ENCODE results near the gene HAPLN1. TPM values are rescaled to one million over a fixed set of nuclear protein-coding genes. Genes with fewer than 3 reads are reported as not detected.

HAPLN1 gene
- total RNA-seq, 2 donors from 2014 or later = 3.8 to 5.9 TPM

- intact Hi-C loops (cut with DNase I) = loop anchor here (5.0 to 10.0 kb wide), 3 partner anchors 200 to 657 kb away; partner anchors contain the start of gene EDIL3
- H3K27me3 ChIP-seq = no peaks in the 10 kb centered on the region
- H3K36me3 ChIP-seq = no peaks in the 10 kb centered on the region
- no peak overlapping the region for H3K27ac ChIP-seq
- TF ChIP-seq CTCF (IDR thresholded peaks at IDR 0.05) = no peak
- no peak overlapping the region for H3K9ac ChIP-seq (ENCODE audit: low read depth in 2 of 2, low read length in 2 of 2)
- DNase-seq = no peak
- H3K9me3 ChIP-seq = no peaks in the 10 kb centered on the region
- no peak overlapping the region for H3K4me3 ChIP-seq
- H3K4me1 ChIP-seq = no peaks in the 10 kb centered on the region
These were observed 4.3 kb upstream of the HAPLN1 start for GRCh38 chr5:83724935-83725334.

- no peaks in the 10 kb centered on the region for H3K4me1 ChIP-seq
- H3K27me3 ChIP-seq = no peaks in the 10 kb centered on the region
- H3K36me3 ChIP-seq = no peaks in the 10 kb centered on the region
- no peak overlapping the region for H3K4me3 ChIP-seq
- no peak overlapping the region for H3K27ac ChIP-seq
- no peak overlapping the region for H3K9ac ChIP-seq (ENCODE audit: low read depth in 2 of 2, low read length in 2 of 2)
- intact Hi-C loops (cut with DNase I) = loop anchor here (5.0 to 10.0 kb wide), 3 partner anchors 201 to 658 kb away; partner anchors contain the start of gene EDIL3
- TF ChIP-seq CTCF (IDR thresholded peaks at IDR 0.05) = no peak
- peak; percentile 62 for DNase-seq
- no peaks in the 10 kb centered on the region for H3K9me3 ChIP-seq
These were observed 3.3 kb upstream of the HAPLN1 start for GRCh38 chr5:83724001-83724400.

GRCh38 chr5:83723031-83723430 is 2.4 kb upstream of the HAPLN1 start:
- intact Hi-C loops (cut with DNase I) = loop anchor here (5.0 to 10.0 kb wide), 3 partner anchors 202 to 659 kb away; partner anchors contain the start of gene EDIL3

GRCh38 chr5:83721953-83722901 is 1.6 kb upstream of the HAPLN1 start:
- Histone ChIP-seq H3K4me1 (no peaks in the 10 kb centered on the region), H3K4me3 (peak overlapping the region; percentile 55), H3K9me3 (no peaks in the 10 kb centered on the region), H3K27me3 (no peaks in the 10 kb centered on the region), H3K9ac (ENCODE audit: low read depth in 2 of 2, low read length in 2 of 2) (peak overlapping the region in 1 of 2 donors; percentile 57), H3K27ac (peak overlapping the region; percentile 80), H3K36me3 (no peaks in the 10 kb centered on the region)
- TF ChIP-seq CTCF (IDR thresholded peaks at IDR 0.05) = peak; percentile 31
- intact Hi-C loops (cut with DNase I) = loop anchor here (5.0 to 10.0 kb wide), 3 partner anchors 203 to 660 kb away; partner anchors contain the start of gene EDIL3
- peak; percentile 91 for DNase-seq

More at GRCh38 chr5:83723031-83723430, 2.4 kb upstream of the HAPLN1 start:
- DNase-seq = peak; percentile 30
- H3K4me3 ChIP-seq = no peak overlapping the region
- H3K9ac ChIP-seq (ENCODE audit: low read depth in 2 of 2, low read length in 2 of 2) = no peak overlapping the region
- no peaks in the 10 kb centered on the region for H3K27me3 ChIP-seq
- H3K9me3 ChIP-seq = no peaks in the 10 kb centered on the region
- TF ChIP-seq CTCF (IDR thresholded peaks at IDR 0.05) = no peak
- H3K4me1 ChIP-seq = no peaks in the 10 kb centered on the region
- H3K36me3 ChIP-seq = no peaks in the 10 kb centered on the region
- H3K27ac ChIP-seq = peak overlapping the region; percentile 80

GRCh38 chr5:83718936-83719495 is 1.6 kb downstream of the HAPLN1 start:
- intact Hi-C loops (cut with DNase I) = loop anchor here (5.0 to 10.0 kb wide), 2 partner anchors 733 to 1326 kb away; no protein-coding TSS in a partner anchor
- no peaks in the 10 kb centered on the region for H3K9me3 ChIP-seq
- no peak overlapping the region for H3K27ac ChIP-seq
- no peak overlapping the region for H3K9ac ChIP-seq (ENCODE audit: low read depth in 2 of 2, low read length in 2 of 2)
- TF ChIP-seq CTCF (IDR thresholded peaks at IDR 0.05) = no peak
- no peaks in the 10 kb centered on the region for H3K4me1 ChIP-seq
- H3K36me3 ChIP-seq = no peaks in the 10 kb centered on the region
- H3K4me3 ChIP-seq = no peak overlapping the region
- no peak for DNase-seq
- no peaks in the 10 kb centered on the region for H3K27me3 ChIP-seq

Measured in colonic mucosa (tissue), 4 donors.